ENCODE measurements around the gene POPDC2. TPM values are rescaled to one million over a fixed set of nuclear protein-coding genes. Genes with fewer than 3 reads are reported as not detected.

POPDC2 gene
- polyA plus RNA-seq, 3 donors, result 0.87 to 4.5 (median 1.7) TPM

- 72 to 88% (median 75%) methylated on average over 2 of the region's 2 CpGs for WGBS, 3 donors
- H3K27ac ChIP-seq (ENCODE audit: low read depth, low read length), result no peak overlapping the region
These were observed 13.2 kb downstream of the POPDC2 start for GRCh38 chr3:119647171-119647570.

DNA sequence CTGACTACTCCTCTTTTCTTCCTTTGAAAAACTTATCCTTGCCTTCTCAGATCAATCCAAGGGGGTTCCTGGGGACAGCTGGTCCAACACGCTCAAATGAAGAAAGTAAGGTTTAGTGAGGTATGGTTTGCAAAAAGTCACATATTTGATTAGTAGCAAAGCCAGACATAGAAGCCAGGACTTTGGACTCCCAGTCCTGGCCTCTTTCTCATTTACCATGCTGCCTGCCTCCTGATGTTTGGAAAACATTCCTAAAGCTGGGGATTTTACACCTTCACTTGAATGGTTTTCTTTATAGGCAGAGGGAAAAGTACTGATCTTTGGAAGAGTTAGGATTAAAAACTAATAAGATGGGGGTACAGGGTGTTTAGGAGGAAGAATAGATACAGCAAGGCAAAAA, 14.6 kb downstream of the POPDC2 start:
- H3K27ac ChIP-seq (ENCODE audit: low read depth, low read length), result no peak overlapping the region
- 63 to 96% (median 94%) methylated on average over 1 of the region's 1 CpG for WGBS, 3 donors

DNA sequence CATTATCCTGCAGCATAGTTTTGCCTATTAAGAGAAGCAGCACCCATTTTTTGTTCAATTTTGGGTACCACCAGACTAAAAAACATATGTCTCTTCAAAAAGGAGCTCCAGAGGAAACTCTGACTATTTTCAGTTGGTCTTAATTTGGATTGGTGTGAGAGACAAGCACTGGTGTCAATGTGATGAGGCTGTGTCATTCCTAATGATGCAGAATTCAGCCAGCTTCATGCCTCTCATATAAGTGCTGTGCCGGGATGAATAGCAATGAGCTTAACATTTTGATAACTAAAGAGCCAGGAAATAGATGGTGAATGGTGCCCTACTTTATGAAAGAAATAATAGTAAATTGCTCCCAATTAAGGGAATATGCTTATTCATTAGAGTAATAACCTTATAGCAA, 15.9 kb downstream of the POPDC2 start:
- WGBS, 3 donors, result 88 to 96% (median 88%) methylated on average over 1 of the region's 1 CpG
- no peak overlapping the region for H3K27ac ChIP-seq (ENCODE audit: low read depth, low read length)

DNA sequence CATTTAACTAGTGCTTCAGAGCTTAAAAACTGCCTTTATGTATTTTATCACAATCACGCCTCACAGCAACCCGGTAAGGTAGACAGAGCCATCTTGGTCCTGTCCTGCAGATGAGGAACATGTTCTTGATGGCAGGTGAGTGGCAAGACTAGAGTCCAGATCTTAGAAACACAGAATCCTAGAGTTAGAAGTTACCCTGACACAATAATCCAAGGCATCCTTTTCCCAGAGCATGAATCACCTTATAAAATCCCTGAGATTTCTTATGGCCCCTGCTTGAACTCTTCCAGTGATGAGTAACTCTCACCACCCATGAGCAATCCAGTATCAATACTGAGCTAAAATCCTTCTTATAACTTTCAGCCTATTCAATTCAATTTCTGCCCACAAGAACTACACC, 16.9 kb downstream of the POPDC2 start:
- no peak overlapping the region for H3K27ac ChIP-seq (ENCODE audit: low read depth, low read length)
- WGBS, 3 donors, result 93 to 96% (median 95%) methylated on average over 2 of the region's 2 CpGs

DNA sequence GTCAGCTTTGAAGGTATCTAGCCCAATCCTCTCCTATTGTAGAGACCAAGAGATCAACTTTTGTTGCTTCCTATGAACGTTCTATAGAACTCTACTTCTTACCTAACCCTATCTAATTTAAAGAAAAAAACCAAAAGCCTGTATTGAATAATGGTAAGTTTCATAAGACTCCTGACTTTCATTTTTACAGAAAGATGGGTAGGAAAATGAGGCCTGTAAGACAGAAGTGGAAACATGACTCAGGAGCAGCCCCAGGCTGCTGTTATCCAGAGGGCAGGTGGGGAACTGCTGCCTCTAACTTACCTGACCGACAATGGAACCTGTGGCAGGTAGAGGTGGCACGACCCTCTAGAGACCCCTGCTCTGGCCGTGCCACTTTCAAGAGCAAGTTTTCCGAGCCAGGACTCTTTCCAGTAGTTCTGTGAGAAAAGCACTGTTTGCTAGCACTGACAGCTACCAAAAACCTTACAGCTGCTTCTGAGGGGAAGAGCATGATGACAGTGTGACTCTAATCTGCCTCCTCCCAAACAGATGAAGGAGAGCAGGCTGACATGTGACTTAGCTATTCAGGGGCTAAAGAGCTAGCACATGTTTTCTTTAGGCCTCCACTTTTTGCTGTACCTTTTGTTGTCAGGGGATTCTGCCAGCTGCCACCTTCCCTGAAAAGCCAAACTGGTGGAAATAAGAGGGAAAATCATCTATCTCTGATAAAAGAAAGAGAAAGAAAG, 17.5 kb downstream of the POPDC2 start:
- 73 to 79% (median 79%) methylated on average over 5 of the region's 5 CpGs for WGBS, 3 donors
- H3K27ac ChIP-seq (ENCODE audit: low read depth, low read length), result no peak overlapping the region

DNA sequence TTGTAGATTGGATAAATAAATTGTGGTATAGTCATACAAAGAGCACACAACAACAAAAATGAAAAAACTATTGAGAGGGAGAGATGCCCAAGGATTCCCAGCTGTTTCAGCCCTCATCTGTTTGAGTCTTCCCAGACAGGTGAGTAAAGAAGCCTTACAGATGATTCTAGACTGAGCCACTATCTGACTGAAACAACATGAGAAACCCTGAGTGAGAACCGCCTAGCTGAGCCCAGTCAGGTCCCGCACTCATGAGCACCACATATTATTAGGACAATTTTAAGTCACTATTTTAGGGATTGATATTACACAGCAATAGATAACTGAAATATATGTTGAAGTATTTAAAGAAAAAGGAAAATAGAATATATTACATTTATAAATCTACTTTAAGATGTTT, 19.0 kb downstream of the POPDC2 start:
- H3K27ac ChIP-seq (ENCODE audit: low read depth, low read length), result no peak overlapping the region
- 95 to 100% (median 97%) methylated on average over 2 of the region's 2 CpGs for WGBS, 3 donors

DNA sequence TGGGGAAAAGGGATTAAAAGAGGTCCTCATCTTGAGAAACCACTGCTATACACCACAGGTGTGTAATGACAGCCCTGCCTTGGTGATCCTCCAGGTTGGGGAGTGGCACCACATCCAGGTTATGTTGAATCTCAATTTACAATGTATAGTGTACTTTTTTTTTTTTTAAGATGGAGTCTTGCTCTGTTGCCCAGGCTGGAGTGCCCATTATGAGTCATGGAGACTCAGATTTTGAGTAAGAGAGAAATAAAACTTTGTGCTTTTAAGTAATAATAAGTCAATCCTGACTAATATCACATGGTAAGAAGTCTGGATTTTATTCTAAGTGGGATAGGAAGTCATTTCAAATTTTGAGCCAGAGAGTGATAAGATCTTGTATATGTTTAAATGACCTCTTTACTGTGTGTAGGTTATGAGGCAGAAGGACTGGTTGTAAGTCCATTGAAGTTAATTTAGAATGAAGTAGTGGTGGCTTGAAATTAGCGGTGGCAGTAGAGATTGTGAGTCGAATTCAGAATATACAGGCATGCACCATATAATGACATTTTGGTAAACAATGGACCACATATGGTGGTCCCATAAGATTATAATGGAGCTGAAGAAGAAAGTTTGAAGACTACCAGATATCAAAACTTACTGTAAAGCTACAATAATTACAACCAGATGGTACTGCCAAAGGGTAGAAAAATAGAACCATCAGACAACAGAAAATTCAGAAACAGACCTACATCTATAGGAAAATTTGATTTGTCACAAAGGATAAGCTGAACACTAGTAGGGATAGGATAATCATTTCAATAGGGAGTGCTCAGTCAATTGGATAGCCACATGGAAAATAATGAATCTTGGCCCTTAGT, 20.7 kb downstream of the POPDC2 start:
- H3K27ac ChIP-seq (ENCODE audit: low read depth, low read length), result no peak overlapping the region
- 80 to 95% (median 91%) methylated on average over 2 of the region's 2 CpGs for WGBS, 3 donors

GRCh38 chr3:119637679-119638477, 22.5 kb downstream of the POPDC2 start:
- peak overlapping the region; percentile 53 for H3K27ac ChIP-seq (ENCODE audit: low read depth, low read length)
- 40 to 81% (median 46%) methylated on average over 3 of the region's 3 CpGs for WGBS, 3 donors

DNA sequence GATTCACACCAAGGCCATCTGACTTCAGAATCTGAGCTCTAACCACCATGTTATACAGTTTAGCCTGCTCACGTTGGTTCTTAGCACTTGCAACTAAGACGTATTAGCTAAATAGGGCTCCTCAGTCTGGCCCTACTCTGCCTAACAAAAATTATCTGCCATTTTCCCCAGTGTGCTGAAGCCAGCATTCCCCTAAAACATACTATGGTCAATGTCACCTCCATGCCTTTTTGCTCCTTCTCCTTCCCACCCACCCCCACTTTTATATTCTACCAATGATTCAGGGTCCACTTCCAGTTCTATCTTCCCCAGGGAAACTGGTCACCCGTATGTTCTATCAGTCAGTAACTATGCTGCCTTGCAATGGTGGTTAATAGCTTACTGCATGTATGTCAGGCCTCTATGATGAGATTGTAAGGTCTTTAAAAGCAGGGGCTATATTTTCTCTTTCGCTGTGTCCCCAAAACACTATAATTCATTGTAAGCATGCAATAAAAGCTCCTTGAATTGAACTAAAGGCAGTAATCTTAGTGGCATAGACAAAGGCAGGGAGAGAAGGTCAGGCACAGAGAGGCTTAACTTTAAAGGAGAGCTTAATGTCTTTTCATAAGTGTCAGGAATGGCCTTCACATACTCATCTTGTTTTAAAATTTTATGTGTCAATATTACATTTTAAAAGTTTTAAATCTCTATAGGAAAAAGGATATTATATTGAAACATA, 23.3 kb downstream of the POPDC2 start:
- no peak overlapping the region for H3K27ac ChIP-seq (ENCODE audit: low read depth, low read length)
- 91 to 93% (median 93%) methylated on average over 4 of the region's 4 CpGs for WGBS, 3 donors

GRCh38 chr3:119636249-119636648, 24.1 kb downstream of the POPDC2 start:
- H3K27ac ChIP-seq (ENCODE audit: low read depth, low read length), result no peak overlapping the region
- WGBS, 3 donors, result 24 to 35% (median 34%) methylated on average over 1 of the region's 1 CpG

- no peak overlapping the region for H3K27ac ChIP-seq (ENCODE audit: low read depth, low read length)
- WGBS, 3 donors, result 87 to 96% (median 93%) methylated on average over 10 of the region's 10 CpGs
These were observed 24.7 kb downstream of the POPDC2 start for GRCh38 chr3:119635719-119636118.

- no peak overlapping the region for H3K27ac ChIP-seq (ENCODE audit: low read depth, low read length)
- 44 to 93% (median 90%) methylated on average over 4 of the region's 4 CpGs for WGBS, 3 donors
These were observed 27.6 kb downstream of the POPDC2 start for GRCh38 chr3:119632829-119633228.

- 73 to 87% (median 83%) methylated on average over 4 of the region's 4 CpGs for WGBS, 3 donors
- H3K27ac ChIP-seq (ENCODE audit: low read depth, low read length), result no peak overlapping the region
These were observed 28.2 kb downstream of the POPDC2 start for GRCh38 chr3:119632216-119632615.

DNA sequence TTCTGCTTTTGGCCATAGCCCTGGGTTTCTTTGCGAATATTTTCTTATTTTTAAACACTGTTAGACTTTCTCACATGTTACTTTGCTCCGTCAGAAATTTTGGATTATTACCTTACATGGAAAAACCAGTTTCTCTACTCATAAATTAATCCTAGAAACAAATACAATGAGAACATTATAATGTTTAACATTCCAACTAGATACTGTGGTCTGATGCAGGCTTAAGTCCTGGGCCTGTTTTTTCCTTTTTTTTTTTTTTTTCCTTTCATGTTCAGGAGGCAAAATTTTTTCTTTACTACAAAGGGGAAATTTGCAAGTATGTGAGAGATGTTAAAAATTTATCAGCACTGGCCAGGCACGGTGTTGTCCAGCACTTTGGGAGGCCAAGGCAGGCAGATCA, 28.9 kb downstream of the POPDC2 start:
- no peak overlapping the region for H3K27ac ChIP-seq (ENCODE audit: low read depth, low read length)
- WGBS, 3 donors, result 72 to 76% (median 72%) methylated on average over 3 of the region's 3 CpGs

GRCh38 chr3:119630880-119631329, 29.5 kb downstream of the POPDC2 start:
- no peak overlapping the region for H3K27ac ChIP-seq (ENCODE audit: low read depth, low read length)
- 55 to 95% (median 64%) methylated on average over 7 of the region's 7 CpGs for WGBS, 3 donors

- WGBS, 3 donors, result 56 to 88% (median 60%) methylated on average over 8 of the region's 8 CpGs
- H3K27ac ChIP-seq (ENCODE audit: low read depth, low read length), result peak overlapping the region; percentile 72
These were observed 30.1 kb downstream of the POPDC2 start for GRCh38 chr3:119630128-119630879.

DNA sequence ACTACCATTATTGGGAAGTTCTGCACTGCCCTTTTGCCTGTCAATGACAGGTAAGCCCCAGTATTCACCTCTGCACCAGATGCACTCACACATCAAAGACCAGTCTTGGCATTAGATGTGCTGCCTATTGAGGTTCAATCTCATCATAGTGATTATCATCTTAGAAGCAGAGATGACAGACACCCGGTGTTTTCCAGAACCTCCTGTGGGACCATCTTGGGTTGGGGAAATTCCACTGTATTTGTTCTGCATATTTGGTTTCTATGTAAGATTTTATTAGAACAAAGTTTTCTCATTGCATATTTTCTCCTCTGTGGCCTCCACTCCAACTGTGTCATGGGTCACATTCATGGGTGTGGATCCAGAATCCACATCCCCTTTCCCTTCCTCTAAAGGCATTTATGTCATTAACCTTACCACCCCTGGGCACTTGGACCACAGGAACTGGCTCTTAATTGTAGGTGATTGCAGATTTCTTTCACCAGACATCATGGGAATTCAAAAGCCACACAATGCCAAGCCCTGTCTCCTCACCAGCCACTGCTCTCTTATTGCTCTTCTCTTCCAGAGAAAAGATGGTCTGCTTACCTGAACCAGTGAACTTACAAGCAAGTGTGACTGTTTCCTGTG, 31.5 kb downstream of the POPDC2 start:
- WGBS, 3 donors, result 31 to 79% (median 52%) methylated on average over 1 of the region's 1 CpG
- no peak overlapping the region for H3K27ac ChIP-seq (ENCODE audit: low read depth, low read length)
